ENCODE data around the gene ZNF397.

- no peak for TF ChIP-seq POLR2A (IDR thresholded peaks at IDR 0.05; ENCODE audit: low read depth, low read length)
- no peak for TF ChIP-seq POLR2AphosphoS5 (IDR thresholded peaks at IDR 0.05; ENCODE audit: low read depth, low read length)
- TF ChIP-seq TAF1 (IDR thresholded peaks at IDR 0.05; ENCODE audit: borderline replicate concordance, low read depth, low read length): no peak
Observed at GRCh38 chr18:35267161-35267651, 26.4 kb downstream of the ZNF397 start.
